Cardiac muscle cell (in vitro differentiated cells and primary cell): Measurements from ENCODE around the gene POLR2A. TPM values are rescaled to one million over a fixed set of nuclear protein-coding genes. Genes with fewer than 3 reads are reported as not detected.

Experiments used
- DNase-seq, 2 donors: peaks; one replicate each; pipeline versions ENCODE4 v3.0.0 to v3.0.0-alpha.2; 2010 to 2017; ENCODE audit warnings: low read depth in 1 of 2, low spot score in 1 of 2
- H3K27ac ChIP-seq: fragments of 200-600 bp; sonication (generic); 2 replicates; pipeline ENCODE4 v1.5.1; 2016
- H3K27me3 ChIP-seq: fragments of 200-600 bp; sonication (generic); 2 replicates; pipeline ENCODE4 v1.6.0; 2016; ENCODE audit warnings: control low read depth
- H3K36me3 ChIP-seq: fragments of 200-600 bp; sonication (generic); 2 replicates; pipeline ENCODE4 v1.5.1; 2016; ENCODE audit warnings: control low read depth
- H3K4me1 ChIP-seq: fragments of 200-600 bp; sonication (generic); 2 replicates; pipeline ENCODE4 v1.8.1; 2017; ENCODE audit warnings: low read depth, mild to moderate bottlenecking, mixed run types
- H3K4me3 ChIP-seq: fragments of 200-600 bp; sonication (generic); 2 replicates; pipeline ENCODE4 v1.5.1; 2016; ENCODE audit warnings: mild to moderate bottlenecking
- H3K9me3 ChIP-seq: fragments of 200-600 bp; sonication (generic); 2 replicates; pipeline ENCODE4 v1.5.1; 2017; ENCODE audit warnings: low read depth, mild to moderate bottlenecking, control low read depth
- polyA plus RNA-seq: library from polyadenylated mRNA; unstranded; fragments of >200 nt; fragmentation: Nextera tagmentation; extraction: Ambion mirVana; gene quantifications from 2 replicates; pipeline ENCODE4 v1.2.1, GENCODE V29; 2016
- total RNA-seq: library from RNA; depleted of rRNA; stranded (reverse); fragments of >200 nt; gene quantifications from 2 replicates; pipeline ENCODE4 v1.2.3, GENCODE V29; 2016
- TF ChIP-seq, protein P1 (sequence below): IDR thresholded peaks from 2 replicates; pipeline ENCODE4 v1.5.1; 2012; ENCODE audit warnings: low read depth, mild to moderate bottlenecking, low read length

POLR2A gene
- total and polyA plus RNA-seq, 2 experiments from 2014 or later: 41.3 to 62.3 TPM

DNA sequence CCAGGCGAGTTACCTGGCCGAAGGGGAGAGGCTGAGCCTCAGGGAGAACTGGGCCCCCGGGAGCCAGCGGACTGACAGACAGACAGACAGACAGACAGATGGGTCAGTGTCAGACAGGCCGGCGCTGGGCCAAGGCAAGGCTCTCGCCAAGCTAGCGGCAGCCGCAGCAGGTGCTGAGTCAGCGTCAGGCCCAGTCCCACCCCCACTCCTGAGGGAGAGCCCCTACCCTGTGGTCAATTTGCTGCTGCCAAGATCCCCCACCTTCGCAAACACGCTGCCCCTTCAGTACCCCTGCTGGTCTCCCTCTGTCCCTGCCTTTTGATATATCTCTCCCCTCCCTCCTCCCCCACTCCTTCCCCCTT, 43.4 kb upstream of the POLR2A start:
- Histone ChIP-seq H3K9me3 (no peaks in the 10 kb centered on the region), H3K27ac (peak overlapping the region; percentile 95), H3K36me3 (no peaks in the 10 kb centered on the region), H3K4me1 (peaks cover 26% of the 10 kb centered on the region), H3K27me3 (no peaks in the 10 kb centered on the region), H3K4me3 (peak overlapping the region; percentile 64)
- peak in 1 of 2 donors; percentile 26 for DNase-seq
- TF ChIP-seq, protein P1, sequence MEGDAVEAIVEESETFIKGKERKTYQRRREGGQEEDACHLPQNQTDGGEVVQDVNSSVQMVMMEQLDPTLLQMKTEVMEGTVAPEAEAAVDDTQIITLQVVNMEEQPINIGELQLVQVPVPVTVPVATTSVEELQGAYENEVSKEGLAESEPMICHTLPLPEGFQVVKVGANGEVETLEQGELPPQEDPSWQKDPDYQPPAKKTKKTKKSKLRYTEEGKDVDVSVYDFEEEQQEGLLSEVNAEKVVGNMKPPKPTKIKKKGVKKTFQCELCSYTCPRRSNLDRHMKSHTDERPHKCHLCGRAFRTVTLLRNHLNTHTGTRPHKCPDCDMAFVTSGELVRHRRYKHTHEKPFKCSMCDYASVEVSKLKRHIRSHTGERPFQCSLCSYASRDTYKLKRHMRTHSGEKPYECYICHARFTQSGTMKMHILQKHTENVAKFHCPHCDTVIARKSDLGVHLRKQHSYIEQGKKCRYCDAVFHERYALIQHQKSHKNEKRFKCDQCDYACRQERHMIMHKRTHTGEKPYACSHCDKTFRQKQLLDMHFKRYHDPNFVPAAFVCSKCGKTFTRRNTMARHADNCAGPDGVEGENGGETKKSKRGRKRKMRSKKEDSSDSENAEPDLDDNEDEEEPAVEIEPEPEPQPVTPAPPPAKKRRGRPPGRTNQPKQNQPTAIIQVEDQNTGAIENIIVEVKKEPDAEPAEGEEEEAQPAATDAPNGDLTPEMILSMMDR: peak; percentile 3

DNA sequence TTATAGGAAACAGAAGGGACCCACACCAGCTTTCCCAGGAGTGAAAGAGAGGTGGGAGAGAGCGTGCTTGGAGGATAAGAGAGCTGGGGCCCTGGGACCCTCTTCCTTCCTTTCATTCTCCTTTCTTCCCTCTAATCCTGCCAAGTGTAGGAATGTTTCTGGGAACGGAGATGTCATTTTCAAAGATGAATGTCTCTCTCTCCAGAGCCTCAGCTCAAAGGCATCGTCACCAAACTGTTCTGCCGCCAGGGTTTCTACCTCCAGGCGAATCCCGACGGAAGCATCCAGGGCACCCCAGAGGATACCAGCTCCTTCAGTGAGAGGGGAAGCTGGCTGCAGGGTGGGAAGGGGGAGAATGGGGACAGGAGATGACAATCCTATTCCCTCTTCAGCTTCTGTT, 42.9 kb upstream of the POLR2A start:
- H3K27me3 ChIP-seq: no peaks in the 10 kb centered on the region
- H3K4me1 ChIP-seq: peaks cover 26% of the 10 kb centered on the region
- no peaks in the 10 kb centered on the region for H3K36me3 ChIP-seq
- peak overlapping the region; percentile 95 for H3K27ac ChIP-seq
- H3K4me3 ChIP-seq: peak overlapping the region; percentile 64
- H3K9me3 ChIP-seq: no peaks in the 10 kb centered on the region
- TF ChIP-seq, protein P1: no peak
- no peak for DNase-seq

DNA sequence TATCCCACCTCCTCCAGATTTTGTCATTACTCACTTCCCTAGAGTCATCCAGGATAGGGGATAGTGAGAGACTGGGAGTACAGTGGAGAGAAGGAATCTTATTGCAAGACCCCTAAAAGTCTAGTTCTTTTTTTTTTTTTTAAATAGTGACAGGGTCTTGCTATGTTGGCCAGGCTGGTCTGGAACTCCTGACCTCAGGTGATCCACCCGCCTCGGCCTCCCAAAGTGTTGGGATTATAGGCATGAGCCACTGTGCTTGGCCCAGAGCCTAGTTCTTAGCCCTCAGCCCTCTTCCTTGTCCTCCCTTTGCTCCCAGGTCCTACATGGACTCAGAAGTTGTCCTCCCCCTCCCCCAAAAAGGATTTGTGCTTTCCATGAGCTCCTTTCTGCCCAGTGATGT, 42.0 kb upstream of the POLR2A start:
- Histone ChIP-seq H3K36me3 (no peaks in the 10 kb centered on the region), H3K4me3 (no peak overlapping the region), H3K27ac (no peak overlapping the region), H3K27me3 (no peaks in the 10 kb centered on the region), H3K9me3 (no peaks in the 10 kb centered on the region), H3K4me1 (peaks cover 26% of the 10 kb centered on the region)
- TF ChIP-seq, protein P1: no peak
- no peak for DNase-seq

DNA sequence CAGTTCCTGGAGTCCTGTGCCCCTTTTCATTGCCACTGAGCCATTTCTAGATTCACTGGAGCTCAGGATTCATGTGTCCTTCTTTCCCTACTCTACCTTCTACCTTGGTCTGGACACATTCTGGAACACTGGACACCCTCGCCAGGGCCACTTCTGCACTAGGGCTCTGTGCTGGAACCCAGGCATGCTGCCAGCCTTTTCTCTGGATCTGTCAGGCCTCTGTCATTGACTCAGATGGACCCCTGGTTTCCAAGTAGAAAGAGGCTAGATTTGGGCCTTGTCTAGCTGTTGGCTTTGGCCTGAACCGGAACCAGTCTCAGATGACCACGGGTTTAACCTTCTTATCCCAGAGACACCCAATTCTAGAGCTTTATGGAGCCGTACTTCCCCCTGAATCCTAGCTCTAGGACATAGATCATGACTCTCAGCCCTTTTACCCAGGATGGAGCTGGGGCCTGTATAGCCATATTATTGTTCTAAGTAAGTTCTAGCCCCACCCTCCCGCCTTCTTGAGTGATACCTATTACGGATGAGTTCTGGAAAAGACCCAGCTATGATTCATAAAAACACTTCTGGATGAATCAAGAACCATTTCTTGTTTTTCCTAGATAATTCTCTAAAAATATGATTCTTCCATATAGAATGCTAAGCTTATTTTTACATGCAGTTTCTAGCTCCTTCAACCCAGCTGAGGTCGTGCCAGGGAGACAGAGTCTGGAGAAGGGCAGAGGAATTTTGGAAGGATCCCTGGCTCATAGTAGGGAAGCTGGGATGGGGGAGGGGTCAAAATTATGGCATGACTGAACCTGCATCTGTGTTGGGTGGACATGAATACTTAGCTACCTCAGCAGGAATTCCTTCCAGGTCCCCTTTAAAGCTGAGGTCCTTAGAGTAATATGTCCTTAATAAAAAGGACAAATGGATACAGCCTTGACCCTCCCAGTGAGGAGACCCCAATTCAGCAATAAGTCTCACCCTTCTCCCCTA, 40.4 kb upstream of the POLR2A start:
- DNase-seq: peak in 1 of 2 donors; percentile 41
- Histone ChIP-seq H3K27ac (peak overlapping the region; percentile 47), H3K36me3 (no peaks in the 10 kb centered on the region), H3K4me3 (no peak overlapping the region), H3K4me1 (peaks cover 16% of the 10 kb centered on the region), H3K27me3 (no peaks in the 10 kb centered on the region), H3K9me3 (no peaks in the 10 kb centered on the region)
- TF ChIP-seq, protein P1: no peak

DNA sequence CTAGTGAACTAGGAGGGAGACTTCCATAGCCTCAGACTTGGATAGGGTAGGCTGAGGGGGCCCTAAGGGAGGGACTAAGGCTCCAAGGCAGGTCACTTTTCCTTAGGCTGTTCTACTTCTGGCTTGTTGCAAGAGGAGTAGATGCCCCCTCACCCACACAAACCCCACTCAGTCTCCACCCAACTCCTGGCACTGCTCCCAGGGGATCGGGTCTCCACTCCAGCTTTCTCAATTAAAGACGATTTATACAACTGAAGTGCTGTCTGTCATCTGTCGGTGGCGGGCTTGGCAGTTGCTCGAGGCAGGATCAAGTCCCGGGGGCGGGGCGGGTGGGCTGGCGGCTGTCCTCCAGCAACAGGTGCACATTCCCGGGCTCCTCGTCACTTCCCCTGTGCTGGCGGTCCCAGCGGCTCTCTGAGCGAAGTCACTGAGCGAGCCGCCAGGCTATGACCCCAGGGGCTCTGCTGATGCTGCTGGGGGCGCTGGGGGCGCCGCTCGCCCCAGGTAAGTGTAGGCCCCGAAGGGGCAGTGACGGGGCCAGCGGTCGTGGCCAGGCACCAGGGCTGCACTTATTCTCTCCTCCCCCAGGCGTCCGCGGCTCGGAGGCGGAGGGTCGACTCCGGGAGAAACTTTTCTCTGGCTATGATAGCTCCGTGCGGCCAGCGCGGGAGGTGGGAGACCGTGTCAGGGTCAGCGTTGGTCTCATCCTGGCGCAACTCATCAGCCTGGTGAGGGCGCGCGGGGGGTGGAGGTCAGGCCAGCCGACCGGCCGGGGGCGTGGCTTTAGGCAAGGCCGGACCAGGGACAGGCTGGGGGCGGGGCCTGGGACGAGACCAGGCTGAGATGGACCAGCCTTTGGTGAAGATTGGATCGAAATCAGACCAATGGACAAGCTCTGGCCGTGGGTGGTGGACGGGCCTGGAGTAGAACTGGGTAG, 39.2 kb upstream of the POLR2A start, which contains the start of gene CHRNB1:
Gene CHRNB1 (plus strand): TSS at position 380 of the 937 bp plus-strand sequence. CDS start 67 bp downstream, at position 447.
- Histone ChIP-seq H3K27me3 (no peaks in the 10 kb centered on the region), H3K4me1 (peaks cover 13% of the 10 kb centered on the region), H3K9me3 (no peaks in the 10 kb centered on the region), H3K27ac (peak within 1 kb of the TSS; percentile 47), H3K36me3 (no peaks in the 10 kb centered on the region), H3K4me3 (peak within 1 kb of the TSS; percentile 28)
- TF ChIP-seq, protein P1: no peak
- DNase-seq: peak; percentile 46 to 93
